HL-60 (cell line): Measurements from ENCODE around the gene SECISBP2.

Experiments
- DNase-seq, 2 experiments: peaks; one replicate each; pipeline ENCODE4 v3.0.0-alpha.2; 2010 to 2020; ENCODE audit warnings: low read depth in 1 of 2, low spot score in 1 of 2
- H3K27ac ChIP-seq: fragments of 250-450 bp; sonication (Bioruptor Pico); replicated peaks from 2 replicates; pipeline ENCODE4 v1.5.1; 2020; ENCODE audit warnings: mild to moderate bottlenecking, moderate library complexity
- H3K27me3 ChIP-seq: fragments of 250-450 bp; sonication (Bioruptor Pico); 2 replicates; pipeline ENCODE4 v1.5.1; 2021; ENCODE audit warnings: mild to moderate bottlenecking, moderate library complexity; ENCODE audit not compliant: insufficient read depth, poor library complexity, severe bottlenecking
- H3K4me3 ChIP-seq: replicated peaks from 2 replicates; pipeline ENCODE4 v1.5.1; 2011; ENCODE audit warnings: mild to moderate bottlenecking, control low read depth, low read length; ENCODE audit not compliant: insufficient read depth
- GABPA ChIP-seq: IDR thresholded peaks from 2 replicates; pipeline ENCODE4 v1.6.1; 2012; ENCODE audit warnings: low read depth
- POLR2AphosphoS5 ChIP-seq: IDR thresholded peaks from 2 replicates; pipeline ENCODE4 v1.6.1; 2012; ENCODE audit warnings: low read depth
- SPI1 ChIP-seq: IDR thresholded peaks from 2 replicates; pipeline ENCODE4 v1.6.1; 2012; ENCODE audit warnings: low read depth, mild to moderate bottlenecking, borderline replicate concordance
- TF ChIP-seq, protein P1 (sequence below): IDR thresholded peaks from 2 replicates; pipeline ENCODE4 v1.6.1; 2012; ENCODE audit warnings: low read depth; ENCODE audit not compliant: insufficient replicate concordance
- TF ChIP-seq, protein P2 (sequence below): IDR thresholded peaks from one replicate; pipeline ENCODE4 v1.5.1; 2011; ENCODE audit warnings: low read length, control low read depth, inconsistent platforms; ENCODE audit not compliant: insufficient read depth

The SECISBP2 gene

DNA sequence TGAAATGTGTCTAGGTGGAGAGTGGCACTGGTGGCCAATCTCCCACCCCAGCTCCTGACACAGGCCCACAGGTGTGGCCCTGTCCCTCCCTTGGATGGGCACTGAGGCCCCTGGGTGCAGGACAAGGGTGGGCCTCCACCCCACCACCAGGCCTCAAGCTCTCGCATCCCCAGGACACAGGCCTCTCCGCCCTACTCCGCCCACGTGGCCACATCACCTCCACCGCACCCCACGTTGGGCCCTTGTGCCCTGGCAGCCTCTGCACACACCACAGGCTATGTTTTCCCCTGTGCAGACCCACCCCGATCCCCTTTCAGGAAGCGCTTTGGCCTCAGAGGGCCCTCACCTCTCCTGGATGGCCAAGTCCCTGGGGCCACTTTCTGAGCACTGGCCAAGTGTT, 54.7 kb downstream of the SECISBP2 start:
- H3K27ac ChIP-seq: no peak overlapping the region
- H3K27me3 ChIP-seq: no peaks in the 10 kb centered on the region
- no peak for TF ChIP-seq POLR2AphosphoS5
- TF ChIP-seq, protein P1, sequence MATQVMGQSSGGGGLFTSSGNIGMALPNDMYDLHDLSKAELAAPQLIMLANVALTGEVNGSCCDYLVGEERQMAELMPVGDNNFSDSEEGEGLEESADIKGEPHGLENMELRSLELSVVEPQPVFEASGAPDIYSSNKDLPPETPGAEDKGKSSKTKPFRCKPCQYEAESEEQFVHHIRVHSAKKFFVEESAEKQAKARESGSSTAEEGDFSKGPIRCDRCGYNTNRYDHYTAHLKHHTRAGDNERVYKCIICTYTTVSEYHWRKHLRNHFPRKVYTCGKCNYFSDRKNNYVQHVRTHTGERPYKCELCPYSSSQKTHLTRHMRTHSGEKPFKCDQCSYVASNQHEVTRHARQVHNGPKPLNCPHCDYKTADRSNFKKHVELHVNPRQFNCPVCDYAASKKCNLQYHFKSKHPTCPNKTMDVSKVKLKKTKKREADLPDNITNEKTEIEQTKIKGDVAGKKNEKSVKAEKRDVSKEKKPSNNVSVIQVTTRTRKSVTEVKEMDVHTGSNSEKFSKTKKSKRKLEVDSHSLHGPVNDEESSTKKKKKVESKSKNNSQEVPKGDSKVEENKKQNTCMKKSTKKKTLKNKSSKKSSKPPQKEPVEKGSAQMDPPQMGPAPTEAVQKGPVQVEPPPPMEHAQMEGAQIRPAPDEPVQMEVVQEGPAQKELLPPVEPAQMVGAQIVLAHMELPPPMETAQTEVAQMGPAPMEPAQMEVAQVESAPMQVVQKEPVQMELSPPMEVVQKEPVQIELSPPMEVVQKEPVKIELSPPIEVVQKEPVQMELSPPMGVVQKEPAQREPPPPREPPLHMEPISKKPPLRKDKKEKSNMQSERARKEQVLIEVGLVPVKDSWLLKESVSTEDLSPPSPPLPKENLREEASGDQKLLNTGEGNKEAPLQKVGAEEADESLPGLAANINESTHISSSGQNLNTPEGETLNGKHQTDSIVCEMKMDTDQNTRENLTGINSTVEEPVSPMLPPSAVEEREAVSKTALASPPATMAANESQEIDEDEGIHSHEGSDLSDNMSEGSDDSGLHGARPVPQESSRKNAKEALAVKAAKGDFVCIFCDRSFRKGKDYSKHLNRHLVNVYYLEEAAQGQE: no peak
- no peak for TF ChIP-seq GABPA
- no peak for TF ChIP-seq SPI1
- DNase-seq: no peak
- H3K4me3 ChIP-seq: no peak overlapping the region

DNA sequence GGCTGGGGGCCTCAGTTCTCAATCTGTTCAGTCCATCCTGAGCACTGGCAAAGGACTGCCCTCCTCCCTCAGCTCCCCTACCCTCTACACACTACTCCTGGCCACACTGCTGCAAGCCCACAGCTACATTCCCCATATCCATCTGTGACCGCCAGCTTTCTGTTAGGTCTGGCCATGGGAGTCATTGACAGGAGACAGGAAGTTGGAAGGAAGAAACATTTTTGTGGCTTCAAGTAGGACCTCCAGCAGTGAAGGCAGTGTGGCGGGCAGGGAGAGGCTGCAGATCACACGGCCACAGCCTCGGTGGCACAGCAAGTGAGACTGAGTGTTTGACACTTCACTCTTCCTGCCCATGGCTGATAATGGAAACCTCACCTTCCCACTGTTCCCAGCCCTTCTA, 55.9 kb downstream of the SECISBP2 start:
- H3K27ac ChIP-seq: no peak overlapping the region
- TF ChIP-seq GABPA (no peak), POLR2AphosphoS5 (no peak)
- no peak overlapping the region for H3K4me3 ChIP-seq
- H3K27me3 ChIP-seq: no peaks in the 10 kb centered on the region
- no peak for DNase-seq

DNA sequence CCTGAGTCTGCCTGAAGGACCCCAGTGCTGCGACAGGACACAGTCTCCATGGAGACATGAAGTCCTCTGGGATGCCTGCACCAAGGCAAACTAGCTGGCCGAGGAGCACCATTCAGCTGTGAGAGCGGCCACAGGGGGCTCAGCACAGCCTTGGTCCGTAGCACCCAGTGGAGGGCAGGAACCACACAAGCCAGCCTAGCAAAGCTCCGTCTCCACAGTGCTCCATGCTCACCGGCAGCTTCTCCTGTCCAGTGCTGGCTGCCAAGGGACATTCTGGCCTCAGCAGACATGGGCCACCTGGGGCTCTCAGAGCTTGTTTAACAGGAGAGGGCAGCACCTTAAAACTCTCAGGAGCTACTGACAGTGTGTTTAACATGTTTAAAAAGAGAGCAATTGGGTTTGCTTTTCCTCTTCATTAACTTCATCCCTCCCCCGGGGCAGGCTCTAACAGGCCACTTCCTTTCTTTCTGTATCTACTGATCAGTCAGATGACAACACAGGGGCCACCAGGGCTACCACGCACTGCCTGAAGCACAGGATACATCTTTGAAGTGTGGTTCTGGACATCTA, 57.0 kb downstream of the SECISBP2 start:
- DNase-seq: peak in 1 of 2 experiments; percentile 73
- Histone ChIP-seq H3K27me3 (no peaks in the 10 kb centered on the region), H3K27ac (no peak overlapping the region; the same call in 1 of the 2 replicates), H3K4me3 (no peak overlapping the region)
- TF ChIP-seq SPI1: peak; percentile 76
- TF ChIP-seq, protein P1: no peak

DNA sequence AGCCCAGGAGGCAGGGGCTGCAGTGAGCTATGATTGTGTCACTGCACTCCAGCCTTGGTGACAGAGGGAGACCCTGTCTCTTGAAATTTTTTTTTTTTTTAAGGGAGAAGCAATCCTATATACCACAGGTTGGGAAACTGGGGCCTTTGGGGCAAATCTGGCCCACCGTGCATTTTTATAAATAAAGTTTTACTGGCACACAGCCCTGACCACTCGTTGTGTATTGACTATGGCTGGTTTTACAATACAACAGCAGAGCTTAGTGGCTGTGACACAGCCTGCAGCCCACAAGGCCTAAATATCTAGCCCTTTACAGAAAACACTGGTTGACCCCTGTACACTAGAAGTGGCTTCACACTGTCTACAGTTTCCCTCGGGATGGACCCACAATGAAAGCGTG, 58.0 kb downstream of the SECISBP2 start:
- TF ChIP-seq, protein P1: no peak
- no peak for TF ChIP-seq SPI1
- TF ChIP-seq, protein P2, sequence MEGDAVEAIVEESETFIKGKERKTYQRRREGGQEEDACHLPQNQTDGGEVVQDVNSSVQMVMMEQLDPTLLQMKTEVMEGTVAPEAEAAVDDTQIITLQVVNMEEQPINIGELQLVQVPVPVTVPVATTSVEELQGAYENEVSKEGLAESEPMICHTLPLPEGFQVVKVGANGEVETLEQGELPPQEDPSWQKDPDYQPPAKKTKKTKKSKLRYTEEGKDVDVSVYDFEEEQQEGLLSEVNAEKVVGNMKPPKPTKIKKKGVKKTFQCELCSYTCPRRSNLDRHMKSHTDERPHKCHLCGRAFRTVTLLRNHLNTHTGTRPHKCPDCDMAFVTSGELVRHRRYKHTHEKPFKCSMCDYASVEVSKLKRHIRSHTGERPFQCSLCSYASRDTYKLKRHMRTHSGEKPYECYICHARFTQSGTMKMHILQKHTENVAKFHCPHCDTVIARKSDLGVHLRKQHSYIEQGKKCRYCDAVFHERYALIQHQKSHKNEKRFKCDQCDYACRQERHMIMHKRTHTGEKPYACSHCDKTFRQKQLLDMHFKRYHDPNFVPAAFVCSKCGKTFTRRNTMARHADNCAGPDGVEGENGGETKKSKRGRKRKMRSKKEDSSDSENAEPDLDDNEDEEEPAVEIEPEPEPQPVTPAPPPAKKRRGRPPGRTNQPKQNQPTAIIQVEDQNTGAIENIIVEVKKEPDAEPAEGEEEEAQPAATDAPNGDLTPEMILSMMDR: no peak
- no peak for TF ChIP-seq GABPA
- Histone ChIP-seq H3K27me3 (no peaks in the 10 kb centered on the region), H3K27ac (no peak overlapping the region), H3K4me3 (no peak overlapping the region)
- DNase-seq: no peak
